GM12872 (cell line): ENCODE measurements around the gene TDRD9.

Experiments used
- CTCF ChIP-seq: IDR thresholded peaks from 3 replicates; pipeline ENCODE4 v1.5.1; 2011; ENCODE audit warnings: low read depth, mild to moderate bottlenecking, low read length, moderate library complexity; ENCODE audit not compliant: insufficient read depth

Gene TDRD9

GRCh38 chr14:103960457-103961055, 32.3 kb downstream of the TDRD9 start:
- no peak for TF ChIP-seq CTCF

- no peak for TF ChIP-seq CTCF
Measured at GRCh38 chr14:103961928-103962578, 33.8 kb downstream of the TDRD9 start.

GRCh38 chr14:103966631-103967030, 38.4 kb downstream of the TDRD9 start:
- no peak for TF ChIP-seq CTCF

- no peak for TF ChIP-seq CTCF
Measured at GRCh38 chr14:103969961-103970360, 41.7 kb downstream of the TDRD9 start.

GRCh38 chr14:103973354-103973753, 45.1 kb downstream of the TDRD9 start:
- no peak for TF ChIP-seq CTCF

GRCh38 chr14:103974575-103974974, 46.3 kb downstream of the TDRD9 start:
- no peak for TF ChIP-seq CTCF

- TF ChIP-seq CTCF, result peak; percentile 33; the same call in 1 of the 3 replicates
Measured at GRCh38 chr14:103980623-103981238, 52.5 kb downstream of the TDRD9 start.
